ENCODE results near the gene IER3IP1.
A peak's percentile ranks its signal among the peaks of the same experiment; 100 is the strongest.
"Not testable (repeated sequence)": the region's sequence is repeated elsewhere in the genome, so short reads cannot be mapped to it uniquely, and the experiment has no call there.

IER3IP1 gene, protein sequence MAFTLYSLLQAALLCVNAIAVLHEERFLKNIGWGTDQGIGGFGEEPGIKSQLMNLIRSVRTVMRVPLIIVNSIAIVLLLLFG

DNA sequence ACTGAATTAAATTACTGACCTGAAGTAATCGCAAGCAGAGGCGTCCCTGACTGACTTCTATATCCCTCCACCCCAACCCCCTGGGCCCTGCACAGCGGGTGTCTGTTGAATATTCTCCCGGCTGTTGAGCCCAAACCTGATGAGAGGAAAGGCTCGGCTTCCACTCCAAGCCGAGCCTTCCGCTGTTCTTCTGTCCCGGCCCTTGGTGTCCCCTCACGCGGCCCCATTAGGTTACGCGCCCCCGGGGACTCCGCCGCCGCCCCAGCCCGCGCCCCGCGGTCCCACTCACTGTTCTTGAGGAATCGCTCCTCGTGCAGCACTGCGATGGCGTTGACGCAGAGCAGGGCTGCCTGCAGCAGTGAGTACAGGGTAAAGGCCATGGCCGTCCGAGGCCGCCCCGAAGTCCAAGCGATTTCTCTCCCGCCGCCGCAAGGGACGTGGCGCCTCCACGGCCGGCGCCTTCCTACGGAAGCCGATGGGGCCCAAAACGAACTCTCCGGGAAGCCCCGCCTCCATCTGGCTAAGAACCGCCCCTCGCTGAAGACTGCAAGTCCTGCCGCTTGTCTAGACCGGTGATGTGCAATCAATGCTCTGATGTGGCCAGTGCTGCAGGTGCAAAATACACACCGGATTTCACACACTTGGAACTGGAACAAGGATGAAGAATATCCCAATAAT is at the start of gene IER3IP1:
IER3IP1 (minus strand) TSS at position 467 of the 678 bp plus-strand sequence; CDS start at position 380, 87 bp downstream.
- DNase-seq (ENCODE audit: low spot score), result peak; percentile 55

- DNase-seq (ENCODE audit: low spot score), result no peak
Measured at GRCh38 chr18:47215554-47216138, 39.5 kb upstream of the IER3IP1 start.

GRCh38 chr18:47209171-47209570 is 33.0 kb upstream of the IER3IP1 start:
- no peak for DNase-seq (ENCODE audit: low spot score)

GRCh38 chr18:47206945-47207637 is 30.9 kb upstream of the IER3IP1 start:
- DNase-seq (ENCODE audit: low spot score), result no peak

- DNase-seq (ENCODE audit: low spot score), result no peak
Measured at GRCh38 chr18:47204908-47205522, 28.9 kb upstream of the IER3IP1 start.

- no peak for DNase-seq (ENCODE audit: low spot score)
Measured at GRCh38 chr18:47203626-47204464, 27.7 kb upstream of the IER3IP1 start.

DNA sequence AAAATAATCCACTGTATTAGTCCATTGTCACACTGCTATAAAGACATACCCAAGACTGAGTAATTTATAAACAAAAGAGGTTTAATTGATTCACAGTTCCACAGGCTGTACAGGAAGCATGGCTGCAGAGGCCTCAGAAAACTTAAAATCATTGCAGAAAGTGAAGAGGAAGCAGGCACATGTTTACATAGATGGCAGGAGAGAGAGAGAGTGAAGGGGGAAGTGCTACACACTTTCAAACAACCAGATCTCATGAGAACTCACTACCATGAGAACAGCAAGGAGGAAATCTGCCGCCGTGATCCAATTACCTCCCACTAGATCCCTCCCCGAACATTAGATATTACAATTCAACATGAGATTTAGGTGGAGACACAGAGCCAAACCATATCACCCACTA is 19.8 kb upstream of the IER3IP1 start:
- DNase-seq (ENCODE audit: low spot score), result not testable (repeated sequence)

DNA sequence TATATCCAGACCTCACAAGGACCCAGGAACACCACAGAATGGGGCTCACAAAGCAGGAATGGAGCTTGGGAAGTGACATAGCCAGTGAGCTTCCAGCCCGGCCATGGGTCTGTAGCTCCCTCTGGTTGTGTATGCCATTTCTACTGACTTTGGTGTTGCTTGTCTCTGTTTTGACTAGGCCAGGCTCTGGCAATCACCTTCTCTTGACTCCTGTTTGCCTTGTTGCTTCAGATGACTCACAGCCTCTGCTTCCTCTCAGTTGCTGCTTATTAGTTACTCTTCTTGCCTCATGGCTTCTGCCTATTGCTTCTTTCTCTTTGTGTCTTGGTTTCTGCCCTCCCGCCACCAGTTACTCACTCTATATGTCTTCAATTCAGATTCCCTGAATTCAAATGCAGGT is 15.8 kb upstream of the IER3IP1 start:
- no peak for DNase-seq (ENCODE audit: low spot score)

- DNase-seq (ENCODE audit: low spot score), result no peak
Measured at GRCh38 chr18:47187721-47188120, 11.6 kb upstream of the IER3IP1 start.

GRCh38 chr18:47184419-47185050 is 8.4 kb upstream of the IER3IP1 start:
- no peak for DNase-seq (ENCODE audit: low spot score)

DNA sequence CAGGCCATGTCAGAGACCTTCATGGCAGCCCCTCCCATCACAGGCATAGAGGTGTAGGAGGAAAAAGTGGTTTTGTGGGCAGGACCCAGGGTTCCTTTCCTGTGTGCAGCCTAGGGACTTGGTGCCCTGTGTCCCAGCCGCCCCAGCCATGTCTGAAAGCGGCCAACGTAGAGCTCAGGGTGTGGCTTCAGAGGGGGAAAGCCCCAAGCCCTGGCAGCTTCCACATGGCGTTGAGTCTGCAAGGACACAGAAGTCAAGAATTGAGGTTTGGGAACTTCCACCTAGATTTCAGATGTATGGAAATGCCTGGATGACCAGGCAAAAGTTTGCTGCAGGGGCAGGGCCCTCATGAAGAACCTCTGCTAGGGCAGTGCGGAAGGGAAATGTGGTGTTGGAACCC is 6.0 kb upstream of the IER3IP1 start:
- not testable (repeated sequence) for DNase-seq (ENCODE audit: low spot score)

DNA sequence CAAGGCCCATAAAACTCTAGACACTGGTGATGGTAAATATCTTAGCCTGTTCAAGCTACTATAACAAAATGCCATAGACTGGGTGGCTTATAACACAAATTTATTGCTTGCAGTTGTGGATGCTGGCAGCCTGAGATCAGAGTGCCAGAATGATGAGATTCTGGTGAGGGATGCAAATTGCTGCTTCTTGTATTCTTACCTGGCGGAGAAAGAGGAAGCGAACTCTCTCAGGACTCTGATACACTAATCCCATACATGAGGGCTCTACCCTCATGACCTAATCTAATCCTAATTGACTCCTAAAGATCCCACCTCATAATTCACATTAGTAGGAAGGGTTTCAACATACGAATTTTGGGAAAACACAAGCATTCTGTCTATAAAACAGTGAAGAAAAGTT is 4.6 kb upstream of the IER3IP1 start:
- no peak for DNase-seq (ENCODE audit: low spot score)

GRCh38 chr18:47179520-47179919 is 3.4 kb upstream of the IER3IP1 start:
- DNase-seq (ENCODE audit: low spot score), result no peak

DNA sequence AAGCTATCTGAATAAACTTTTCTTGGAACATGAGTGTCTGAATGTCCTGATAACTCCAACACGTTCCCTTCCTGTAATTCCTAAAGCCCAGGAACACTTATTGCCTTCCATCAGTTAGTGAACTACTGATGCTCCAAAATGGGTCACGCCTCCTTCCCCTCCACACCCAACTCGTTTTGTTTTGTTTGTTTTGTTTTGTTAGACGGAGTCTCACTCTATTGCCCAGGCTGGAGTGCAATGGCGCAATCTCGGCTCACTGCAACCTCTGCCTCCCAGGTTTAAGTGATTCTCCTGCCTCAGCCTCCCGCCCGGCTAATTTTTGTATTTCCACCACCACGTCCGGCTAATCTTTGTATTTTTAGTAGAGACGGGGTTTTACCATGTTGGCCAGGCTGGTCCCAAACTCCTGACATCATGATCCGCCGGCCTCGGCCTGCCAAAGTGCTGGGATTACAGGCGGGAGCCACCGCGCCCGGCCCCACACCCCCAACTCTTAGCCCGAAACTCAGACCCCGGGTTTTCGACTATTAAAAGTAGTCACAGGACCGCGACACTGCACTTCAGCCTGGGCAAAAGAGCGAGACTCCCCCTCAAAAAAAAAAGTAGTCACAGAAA is 774 bp downstream of the IER3IP1 start:
- no peak for DNase-seq (ENCODE audit: low spot score)

GRCh38 chr18:47174545-47175116 is 1.5 kb downstream of the IER3IP1 start:
- no peak for DNase-seq (ENCODE audit: low spot score)

GRCh38 chr18:47172476-47172875 is 3.7 kb downstream of the IER3IP1 start:
- no peak for DNase-seq (ENCODE audit: low spot score)

- no peak for DNase-seq (ENCODE audit: low spot score)
Measured at GRCh38 chr18:47168913-47169312, 7.3 kb downstream of the IER3IP1 start.

DNA sequence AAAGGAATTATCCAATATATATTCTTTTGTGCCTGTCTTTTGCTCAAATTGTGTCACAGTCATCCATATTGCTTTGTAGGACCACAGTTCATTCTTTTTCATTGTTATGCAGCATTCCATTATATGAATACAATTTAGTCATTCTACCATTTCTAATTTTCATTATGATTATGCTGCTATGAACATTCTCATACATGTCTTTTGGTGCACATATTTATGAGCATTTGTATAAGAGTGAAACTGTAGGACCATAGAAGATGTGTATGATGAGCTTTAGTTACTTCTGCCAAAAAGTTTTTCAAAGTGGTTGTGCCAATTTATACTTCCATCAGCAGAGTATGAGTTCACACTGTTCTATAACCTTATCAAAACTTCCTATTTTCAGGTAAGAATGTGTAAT is 7.7 kb downstream of the IER3IP1 start:
- DNase-seq (ENCODE audit: low spot score), result no peak

GRCh38 chr18:47166294-47166693 is 9.9 kb downstream of the IER3IP1 start:
- no peak for DNase-seq (ENCODE audit: low spot score)

DNA sequence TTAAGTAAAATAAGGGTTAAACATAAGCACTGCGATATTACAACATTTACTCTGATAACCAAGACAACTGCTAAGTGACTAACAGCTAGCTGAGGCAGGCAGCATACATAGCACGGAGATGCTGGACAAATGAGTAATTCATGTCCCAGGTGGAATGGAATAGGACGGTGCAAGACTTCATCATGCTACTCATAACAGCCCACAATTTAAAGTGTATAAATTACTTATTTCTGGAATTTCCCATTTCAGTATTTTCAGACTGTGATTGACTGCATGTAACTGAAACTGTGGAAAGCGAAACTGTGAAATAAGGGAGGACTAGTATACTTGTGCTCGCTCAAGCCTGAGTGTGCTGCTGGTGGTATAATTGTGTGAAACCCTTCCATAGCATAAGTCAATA is 12.9 kb downstream of the IER3IP1 start:
- no peak for DNase-seq (ENCODE audit: low spot score)

DNA sequence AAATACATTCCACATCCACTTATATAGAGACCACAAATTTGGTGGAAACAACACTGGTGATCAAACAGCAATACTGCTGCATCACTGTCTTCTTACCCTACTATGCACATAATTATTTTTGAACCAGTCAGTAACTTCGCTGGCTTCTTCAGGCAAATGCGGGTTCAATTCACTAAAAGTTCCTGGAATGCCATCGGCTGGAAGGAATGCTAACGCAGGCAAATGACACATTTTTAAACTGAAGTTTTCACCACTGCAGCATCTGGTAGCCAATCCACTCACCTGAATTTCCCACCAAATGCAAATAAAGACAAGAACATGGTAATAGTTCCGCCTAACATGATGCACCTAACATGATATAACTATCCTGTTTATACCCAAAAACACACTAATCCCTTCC is 15.9 kb downstream of the IER3IP1 start:
- no peak for DNase-seq (ENCODE audit: low spot score)
